GM12878 (cell line): ENCODE results near the gene SIT1. TPM values are rescaled to one million over a fixed set of nuclear protein-coding genes. Genes with fewer than 3 reads are reported as not detected.

Source experiments
- ATAC-seq: fragments of 200-7000 bp; cut with Tn5 transposase; 3 replicates; pipeline ENCODE4 v1.9.1; 2020; ENCODE audit warnings: mild to moderate bottlenecking, moderate library complexity
- BruUV-seq: library from RNA; stranded (reverse); fragments of 400-500 nt; replicated peaks from 2 replicates; lab custom pipeline; 2021; lab: Mats Ljungman, UMichigan
- CTCF ChIA-PET: fragments of 300-600 bp; sonication (Branson Sonifier 250); formaldehyde crosslinking; extraction: SDS; loops from one replicate; lab custom pipeline; 2021; ENCODE audit warnings: inconsistent platforms; lab: Yijun Ruan, JAX
- POLR2A ChIA-PET: fragments of 350-600 bp; formaldehyde crosslinking; extraction: SDS; loops from one replicate; lab custom pipeline; 2021; ENCODE audit warnings: inconsistent platforms; lab: Charles Lee
- RAD21 ChIA-PET: fragments of 300-600 bp; sonication (Branson Sonifier 250); formaldehyde crosslinking; loops from one replicate; lab custom pipeline; 2023; ENCODE audit warnings: antibody characterized with exemption; ENCODE audit not compliant: unreplicated experiment; lab: Charles Lee
- SMC1A ChIA-PET: fragments of 300-600 bp; sonication (Branson Sonifier 250); formaldehyde crosslinking; loops from one replicate; lab custom pipeline; 2023; ENCODE audit not compliant: unreplicated experiment, uncharacterized antibody; lab: Charles Lee
- DNase-seq: peaks from one replicate; pipeline ENCODE4 v3.0.0-alpha.2; 2011; ENCODE audit warnings: low read depth, low spot score
- FAIRE-seq: peaks from 3 replicates; lab custom pipeline; 2011; peaks lifted over from hg19 to GRCh38; lab: Jason Lieb, UNC
- H2AFZ ChIP-seq: 2 replicates; pipeline ENCODE4 v1.6.0; 2011; ENCODE audit warnings: low read depth, low read length, control low read depth; ENCODE audit not compliant: control insufficient read depth
- H3K27ac ChIP-seq: 2 replicates; pipeline ENCODE4 v1.5.1; 2011; ENCODE audit warnings: control low read depth; ENCODE audit not compliant: control insufficient read depth, insufficient read depth
- H3K27me3 ChIP-seq, 2 experiments: replicated peaks in 1 of 2; 2 replicates each; pipeline versions ENCODE4 v1.6.0 to v1.6.1; 2011; ENCODE audit warnings: low read length in 1 of 2; ENCODE audit not compliant: control insufficient read depth in 2 of 2, insufficient read depth in 2 of 2
- H3K36me3 ChIP-seq, 2 experiments: 2 replicates each; pipeline ENCODE4 v1.5.1; 2011; ENCODE audit warnings: low read length in 1 of 2; ENCODE audit not compliant: control insufficient read depth in 2 of 2, insufficient read depth in 2 of 2
- H3K4me1 ChIP-seq: 2 replicates; pipeline ENCODE4 v1.6.1; 2011; ENCODE audit warnings: mild to moderate bottlenecking, low read length, moderate library complexity, mixed read lengths; ENCODE audit not compliant: control insufficient read depth, insufficient read depth
- H3K4me2 ChIP-seq: 2 replicates; pipeline ENCODE4 v1.6.0; 2011; ENCODE audit warnings: control low read depth; ENCODE audit not compliant: control insufficient read depth, insufficient read depth
- H3K4me3 ChIP-seq: fragments of 200-600 bp; sonication (generic); 2 replicates; pipeline ENCODE4 v1.5.1; 2016
- H3K79me2 ChIP-seq: 2 replicates; pipeline ENCODE4 v1.6.0; 2011; ENCODE audit warnings: low read length; ENCODE audit not compliant: control insufficient read depth, insufficient read depth
- H3K9ac ChIP-seq: 2 replicates; pipeline ENCODE4 v1.8.0; 2011; ENCODE audit warnings: low read length, control low read depth, mixed read lengths; ENCODE audit not compliant: control insufficient read depth, insufficient read depth
- H3K9me3 ChIP-seq: replicated peaks from 3 replicates; pipeline ENCODE4 v1.5.1; 2011; ENCODE audit warnings: mild to moderate bottlenecking, low read length; ENCODE audit not compliant: control insufficient read depth, insufficient read depth
- H4K20me1 ChIP-seq: 2 replicates; pipeline ENCODE4 v1.6.0; 2011; ENCODE audit not compliant: control insufficient read depth, insufficient read depth
- BACH1 ChIP-seq: fragments of 450-650 bp; IDR thresholded peaks from 2 replicates; pipeline ENCODE4 v1.6.1; 2017; ENCODE audit warnings: mild to moderate bottlenecking, borderline replicate concordance
- CBX3 ChIP-seq: fragments of 200-600 bp; sonication (generic); IDR thresholded peaks from 2 replicates; pipeline ENCODE4 v1.6.1; 2016; ENCODE audit warnings: low read depth, borderline replicate concordance
- CBX5 ChIP-seq: sonication (generic); IDR thresholded peaks from 2 replicates; pipeline ENCODE4 v1.6.1; 2016; ENCODE audit warnings: low read depth, moderate library complexity, mild to moderate bottlenecking, inconsistent platforms
- CHD2 ChIP-seq: IDR thresholded peaks from 2 replicates; pipeline ENCODE4 v1.6.1; 2011; ENCODE audit warnings: low read depth, low read length, improper control_type of control experiment, borderline replicate concordance
- EGR1 ChIP-seq, 2 experiments: IDR thresholded peaks; 1 replicate in 1 of 2; 2 replicates in 1 of 2; pipeline ENCODE4 v1.6.1; 2011 to 2012; ENCODE audit warnings: low read depth in 2 of 2, low read length in 2 of 2, borderline replicate concordance in 1 of 2, mild to moderate bottlenecking in 1 of 2, moderate library complexity in 1 of 2
- POLR2AphosphoS5 ChIP-seq: IDR thresholded peaks from 2 replicates; pipeline ENCODE4 v1.6.1; 2011; ENCODE audit warnings: mild to moderate bottlenecking, low read length, inconsistent platforms
- RCOR1 ChIP-seq: conservative IDR thresholded peaks from 2 replicates; pipeline ENCODE4 v1.6.1; 2012; ENCODE audit warnings: low read depth, low read length, improper control_type of control experiment
- SKIL ChIP-seq: fragments of 450-650 bp; IDR thresholded peaks from 2 replicates; pipeline ENCODE4 v1.6.1; 2017; ENCODE audit warnings: mild to moderate bottlenecking, low read depth, inconsistent platforms; ENCODE audit not compliant: poor library complexity, severe bottlenecking
- SMARCA5 ChIP-seq: fragments of 450-650 bp; IDR thresholded peaks from 2 replicates; pipeline ENCODE4 v1.6.1; 2017; ENCODE audit warnings: mild to moderate bottlenecking
- SPI1 ChIP-seq: IDR thresholded peaks from 2 replicates; pipeline ENCODE4 v1.6.1; 2011; ENCODE audit warnings: low read depth, mild to moderate bottlenecking, low read length, moderate library complexity, borderline replicate concordance; ENCODE audit not compliant: insufficient read depth
- TCF12 ChIP-seq: IDR thresholded peaks from 2 replicates; pipeline ENCODE4 v1.6.1; 2011; ENCODE audit warnings: low read depth, mild to moderate bottlenecking, low read length
- ZBTB40 ChIP-seq: fragments of 450-650 bp; IDR thresholded peaks from 2 replicates; pipeline ENCODE4 v1.6.1; 2016; ENCODE audit warnings: mild to moderate bottlenecking, moderate library complexity, borderline replicate concordance
- WGBS: methylation state at CpG from one replicate; pipeline ENCODE4 v1.1.6; 2016; ENCODE audit warnings: low lambda C conversion rate; ENCODE audit not compliant: insufficient replicate concordance, insufficient coverage; ENCODE audit errors: missing lambda C conversion rate; 5-methylcytosine and 5-hydroxymethylcytosine counted together
- in situ Hi-C: fragments of 300-500 bp; cut with MboI; formaldehyde crosslinking; loops from 9 replicates; pipeline ENCODE4 v1.14.3; 2018; ENCODE audit warnings: mixed read lengths
- intact Hi-C: fragments of 100-400 bp; cut with micrococcal nuclease; formaldehyde crosslinking; loops from one replicate; pipeline ENCODE4 v1.14.2; 2022; ENCODE audit not compliant: unreplicated experiment
- polyA plus RNA-seq, 11 experiments: library from polyadenylated mRNA; depleted of rRNA in 4 of 11; unstranded in 6 of 11; stranded (reverse) in 5 of 11; fragments of >200 nt; fragmentation: Nextera tagmentation in 4 of 11; fragmentation: Illumina TruSeq in 1 of 11; extraction: Ambion mirVana in 4 of 11; extraction: Trizol in 1 of 11; gene quantifications; 1 replicate in 1 of 11; 2 replicates in 10 of 11; pipeline versions ENCODE4 v1.2.1 to v1.2.3, GENCODE V29; 2011 to 2016; ENCODE audit warnings: inconsistent platforms in 2 of 11, missing spikeins in 2 of 11, low read depth in 1 of 11
- total RNA-seq, 4 experiments: library from RNA; depleted of rRNA in 3 of 4; stranded (reverse); fragments of >200 nt in 3 of 4; fragmentation: Illumina TruSeq in 1 of 4; extraction: Trizol in 1 of 4; gene quantifications; 2 replicates each; pipeline versions ENCODE4 v1.2.1 to v1.2.3, GENCODE V29; 2013 to 2021
- TF ChIP-seq, protein P1 (sequence below): IDR thresholded peaks from 2 replicates; pipeline ENCODE4 v1.6.1; 2012; ENCODE audit warnings: low read depth, low read length, improper control_type of control experiment

SIT1 gene
- total and polyA plus RNA-seq, 10 of the 15 experiments (the other 5 are each of a cell fraction or from before 2014, with no cell fraction given): 0.97 to 137 (median 59.7) TPM

DNA sequence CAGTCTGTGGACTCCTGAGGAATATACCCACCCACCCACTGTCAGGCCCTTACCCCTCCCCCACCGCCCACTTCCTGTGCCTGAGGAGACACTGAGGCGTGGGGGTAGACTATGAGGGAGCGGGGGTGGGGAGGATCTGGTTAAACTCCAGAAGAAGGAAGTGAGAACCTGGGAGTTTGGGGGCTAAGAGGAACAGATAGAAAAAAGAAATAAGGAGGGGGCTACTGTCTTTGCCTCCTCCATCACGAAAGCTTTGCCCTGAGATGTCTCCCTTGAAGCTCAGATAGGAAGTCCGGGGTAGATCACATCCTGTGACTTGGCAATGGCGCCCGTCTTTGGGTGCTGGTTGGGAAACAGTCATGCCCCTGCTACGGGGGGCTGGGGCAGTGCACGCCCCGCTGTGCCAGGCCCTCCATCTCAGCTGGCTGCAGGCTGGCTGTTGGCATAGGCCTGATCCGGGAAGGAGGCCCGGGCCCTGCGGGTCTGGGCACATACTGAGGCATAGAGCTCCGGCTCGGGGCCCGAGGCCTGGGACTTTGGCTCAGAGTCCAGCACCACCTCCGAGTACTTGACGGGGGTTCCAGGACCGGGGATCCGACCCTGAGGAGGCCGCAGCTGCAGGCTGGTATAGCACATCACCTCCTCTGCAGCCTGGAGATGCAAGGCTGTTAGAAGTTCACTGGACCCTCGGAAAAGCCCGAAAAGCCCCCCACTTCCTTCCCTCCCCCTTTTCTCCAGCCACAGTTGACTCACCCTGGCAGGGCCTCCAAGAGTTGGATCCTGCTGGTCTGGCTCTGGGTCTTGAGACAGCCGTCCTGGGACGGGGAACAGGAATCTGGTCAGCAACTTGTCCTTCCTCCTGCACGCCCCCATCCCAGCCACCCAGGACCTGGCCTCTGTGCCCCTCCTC lies 1.0 kb downstream of the SIT1 start:
- ATAC-seq (peak; percentile 24), DNase-seq (no peak), FAIRE-seq (no peak)
- Histone ChIP-seq H3K9ac (peak overlapping the region; percentile 89), H3K27ac (peak overlapping the region; percentile 93), H4K20me1 (no peaks in the 10 kb centered on the region), H3K79me2 (peaks cover 20% of the 10 kb centered on the region), H3K9me3 (no peaks in the 10 kb centered on the region), H3K4me3 (peak overlapping the region; percentile 100), H2AFZ (peak overlapping the region; percentile 77), H3K27me3 (no peaks in the 10 kb centered on the region), H3K36me3 (no peaks in the 10 kb centered on the region), H3K4me1 (peaks cover 31% of the 10 kb centered on the region), H3K4me2 (peak overlapping the region; percentile 93)
- ChIA-PET CTCF (interaction anchor here (0.9 to 8.8 kb wide), 11 partner anchors 7 to 129 kb away, joined by 3 to 139 read pairs (median 53); partner anchors contain the start of genes ARHGEF39, CCDC107, CD72 and CREB3), SMC1A (interaction anchor here (0.8 to 7.7 kb wide), 10 partner anchors 10 to 80 kb away, joined by 3 to 114 read pairs (median 33); partner anchors contain the start of genes ARHGEF39, CCDC107, CREB3 and RMRP), RAD21 (interaction anchor here (0.5 to 9.6 kb wide), 9 partner anchors 8 to 99 kb away, joined by 3 to 133 read pairs (median 15); partner anchors contain the start of genes ARHGEF39, CCDC107, CREB3 and RMRP), POLR2A (interaction anchor here (1.0 to 11.1 kb wide), 6 partner anchors 11 to 80 kb away, joined by 3 to 163 read pairs (median 46); partner anchors contain the start of genes ARHGEF39, CCDC107, CD72 and CREB3)
- in situ Hi-C loops (no loop called here), intact Hi-C loops (loop anchor here (10.0 kb wide), 1 partner anchor 175 kb away; the partner anchor contains the start of genes FAM221B and TMEM8B)
- under 1% methylated on average over 26 of the region's 26 CpGs for WGBS
- BruUV-seq: TSS peak; percentile 78
- TF ChIP-seq, protein P1, sequence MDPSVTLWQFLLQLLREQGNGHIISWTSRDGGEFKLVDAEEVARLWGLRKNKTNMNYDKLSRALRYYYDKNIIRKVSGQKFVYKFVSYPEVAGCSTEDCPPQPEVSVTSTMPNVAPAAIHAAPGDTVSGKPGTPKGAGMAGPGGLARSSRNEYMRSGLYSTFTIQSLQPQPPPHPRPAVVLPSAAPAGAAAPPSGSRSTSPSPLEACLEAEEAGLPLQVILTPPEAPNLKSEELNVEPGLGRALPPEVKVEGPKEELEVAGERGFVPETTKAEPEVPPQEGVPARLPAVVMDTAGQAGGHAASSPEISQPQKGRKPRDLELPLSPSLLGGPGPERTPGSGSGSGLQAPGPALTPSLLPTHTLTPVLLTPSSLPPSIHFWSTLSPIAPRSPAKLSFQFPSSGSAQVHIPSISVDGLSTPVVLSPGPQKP: 0 out of 2 replicates have a peak, but pooled peaks have one; percentile 27
- TF ChIP-seq EGR1 (IDR thresholded peaks at IDR 0.05; ENCODE audit: borderline replicate concordance in 1 of 2, low read depth in 2 of 2, low read length in 2 of 2) (peak in 1 of 2 experiments; percentile 94; a peak in 2 of 3 replicates), CHD2 (peak; percentile 65; the same call in 1 of the 2 replicates), RCOR1 (no peak), TCF12 (0 out of 2 replicates have a peak, but pooled peaks have one; percentile 31), SPI1 (peak; percentile 82), CBX5 (no peak), SKIL (peak; percentile 23), CBX3 (no peak), BACH1 (0 out of 2 replicates have a peak, but pooled peaks have one; percentile 24), POLR2AphosphoS5 (peak; percentile 59; the same call in 1 of the 2 replicates), ZBTB40 (peak; percentile 66; the same call in 1 of the 2 replicates), SMARCA5 (no peak)
